HG03103 (cell line): ENCODE results near the gene THAP9.
"Not testable (repeated sequence)": the region's sequence is repeated elsewhere in the genome, so short reads cannot be mapped to it uniquely, and the experiment has no call there.

Experiments
- ATAC-seq: cut with Tn5 transposase; IDR thresholded peaks from one replicate; pipeline ENCODE4 v1.9.1; 2021; ENCODE audit warnings: low read depth; ENCODE audit not compliant: unreplicated experiment

The THAP9 gene

DNA sequence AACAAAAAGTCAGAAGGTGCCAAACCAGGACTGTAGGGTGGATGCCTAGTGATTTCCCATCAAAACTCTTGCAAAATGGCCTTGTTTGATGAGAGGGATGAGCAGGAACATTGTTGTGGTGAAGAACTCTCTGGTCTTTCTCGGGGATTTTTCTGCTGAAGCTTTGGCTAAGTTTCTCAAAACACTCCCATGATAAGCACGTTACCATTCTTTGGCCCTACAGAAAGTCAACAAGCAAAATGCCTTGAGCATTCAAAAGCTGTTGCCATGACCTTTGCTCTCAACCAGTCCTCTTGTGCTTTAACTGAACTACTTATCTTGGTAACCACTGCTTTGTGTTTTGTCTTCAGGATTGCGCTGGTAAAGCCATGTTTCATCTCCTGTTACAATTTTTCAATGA lies 6.6 kb upstream of the THAP9 start:
- no peak for ATAC-seq

DNA sequence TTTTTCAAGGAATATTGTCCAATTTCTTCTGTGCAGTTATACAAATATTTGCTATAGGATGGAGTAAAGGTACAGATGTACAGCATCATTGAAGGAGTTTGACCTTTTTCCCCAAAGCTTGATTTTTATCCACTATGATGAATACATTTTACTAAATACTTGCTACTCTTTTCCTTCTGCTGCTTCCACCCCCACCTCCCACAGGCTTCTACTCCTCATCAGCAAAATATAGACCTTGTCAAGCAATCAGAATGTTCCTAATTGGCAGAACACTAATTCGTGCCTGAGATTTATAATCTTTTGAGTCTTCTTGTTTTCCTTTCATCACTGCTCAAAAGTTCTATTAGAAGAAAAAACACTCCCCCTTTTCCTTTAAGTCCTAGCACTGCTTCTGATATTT lies 3.8 kb upstream of the THAP9 start:
- ATAC-seq = no peak

DNA sequence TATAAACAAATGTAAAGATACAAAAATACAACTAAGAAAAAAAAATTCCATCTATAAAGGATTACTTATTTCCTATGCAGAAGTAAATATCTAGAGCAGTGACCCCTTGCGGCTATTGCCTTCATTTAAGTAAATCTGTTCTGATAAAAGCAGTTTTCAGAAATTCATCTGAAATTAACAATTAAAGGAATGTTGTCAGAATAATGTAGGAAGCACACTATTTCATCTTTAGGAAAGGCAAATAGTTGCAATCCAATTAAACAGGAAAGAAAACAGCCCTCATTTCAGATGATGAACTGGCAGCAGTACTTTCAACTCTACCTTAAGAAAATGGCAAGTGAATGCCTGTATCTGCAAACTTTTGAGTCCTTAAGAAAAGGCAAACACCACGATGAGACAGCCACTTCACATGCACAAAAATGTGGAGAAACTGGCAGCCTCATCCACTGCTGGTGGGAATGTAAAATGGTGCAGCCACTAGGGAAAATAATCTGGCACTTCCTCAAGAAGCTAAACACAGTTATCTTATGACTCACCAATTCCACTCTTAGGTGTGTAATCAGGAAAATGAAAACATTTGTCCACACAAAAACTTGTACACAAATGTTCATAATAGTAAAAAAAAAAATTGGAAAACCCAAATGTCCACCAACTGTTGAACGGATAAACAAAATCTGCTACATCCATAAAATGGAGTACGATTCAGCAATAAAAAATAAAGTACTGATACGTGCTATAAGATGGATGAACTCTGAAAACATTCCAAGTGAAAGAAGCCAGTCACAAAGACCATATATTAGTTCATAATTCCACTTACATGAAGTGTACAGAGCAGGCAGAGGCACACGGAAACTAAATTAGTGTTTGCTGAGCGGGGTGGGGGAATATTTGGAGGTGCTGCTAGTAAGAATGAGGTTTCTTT lies 2.0 kb upstream of the THAP9 start:
- no peak for ATAC-seq

- ATAC-seq = no peak
These were observed 1.0 kb upstream of the THAP9 start for GRCh38 chr4:82899374-82900065.

DNA sequence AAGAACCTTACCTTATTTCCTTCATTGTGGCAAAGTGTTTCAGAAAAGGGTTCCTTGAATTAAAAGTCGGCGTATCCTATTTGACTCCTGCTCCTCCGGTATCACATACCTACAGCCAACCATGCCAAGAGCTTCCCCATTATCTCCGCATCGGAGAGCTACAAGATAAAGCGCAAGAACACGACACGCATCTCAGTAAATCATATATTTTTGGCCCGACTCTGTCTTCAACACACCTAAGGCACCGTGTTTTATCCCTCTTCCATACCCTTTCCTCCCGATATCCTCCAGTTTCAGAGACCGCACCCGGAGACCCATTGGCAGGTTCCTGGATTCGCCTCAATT lies 497 bp upstream of the THAP9 start:
- peak; percentile 3 for ATAC-seq

DNA sequence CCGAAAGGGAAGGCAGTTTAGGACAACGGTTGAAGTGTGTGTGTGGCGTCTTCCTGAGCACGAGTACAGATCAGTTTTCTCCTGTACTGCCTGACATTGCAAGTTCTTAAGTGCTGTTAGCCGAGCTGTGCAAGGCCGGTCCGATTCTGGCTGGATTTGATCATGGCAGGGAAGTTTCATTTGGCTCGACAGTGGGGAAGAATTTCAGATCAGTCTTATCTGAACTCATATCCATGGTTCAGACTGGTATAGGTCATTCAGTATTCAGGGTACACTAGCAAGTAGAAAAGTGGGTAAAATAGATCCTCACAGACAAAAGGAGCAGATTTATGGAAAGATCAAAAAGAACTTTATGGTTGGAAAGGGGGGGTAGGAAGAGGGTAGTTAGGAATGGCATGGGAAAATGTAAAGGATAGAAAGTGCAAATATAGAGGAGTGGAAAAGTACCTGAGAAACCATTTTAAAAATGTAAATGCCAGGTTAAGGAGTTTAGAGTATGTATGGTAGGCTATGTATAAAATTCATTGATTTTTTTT lies 716 bp downstream of the THAP9 start:
- ATAC-seq = no peak

DNA sequence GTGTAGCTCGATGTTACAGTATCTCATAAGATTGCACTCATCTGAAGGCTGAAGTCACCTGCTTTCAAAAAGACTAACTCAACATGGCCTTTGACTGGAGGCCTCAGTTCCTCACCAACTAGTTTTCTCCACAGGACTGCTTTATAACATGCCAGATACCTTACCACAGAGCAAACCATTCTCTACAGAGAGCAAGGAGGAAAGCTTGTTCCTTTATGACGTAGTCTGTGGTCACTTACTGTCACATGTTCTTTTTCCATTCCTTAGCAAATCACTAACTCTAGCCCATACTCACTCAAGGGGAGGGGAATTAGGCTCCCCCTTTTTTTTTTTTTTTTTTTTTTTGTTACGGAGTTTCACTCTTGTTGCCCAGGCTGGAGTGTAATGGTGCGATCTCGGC lies 3.2 kb downstream of the THAP9 start:
- ATAC-seq = no peak

DNA sequence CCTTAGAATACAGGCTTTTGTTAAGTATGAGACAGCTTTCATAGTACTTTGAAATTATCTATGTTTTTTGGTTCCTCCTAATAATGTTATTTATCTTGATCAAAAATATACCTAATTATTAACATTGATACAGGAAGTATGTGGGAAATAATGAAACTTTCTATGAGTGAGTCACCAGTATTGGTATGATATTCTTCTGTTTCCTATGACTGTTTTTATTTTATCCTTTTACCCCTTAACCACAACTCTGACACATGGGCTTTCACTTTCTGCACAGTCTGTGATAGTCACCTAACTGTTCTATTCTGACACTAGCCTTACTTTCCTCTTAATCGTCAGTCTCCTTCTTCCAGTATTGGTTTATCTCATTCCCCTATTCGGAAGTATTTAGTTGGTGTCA lies 4.7 kb downstream of the THAP9 start:
- peak; percentile 48 for ATAC-seq

DNA sequence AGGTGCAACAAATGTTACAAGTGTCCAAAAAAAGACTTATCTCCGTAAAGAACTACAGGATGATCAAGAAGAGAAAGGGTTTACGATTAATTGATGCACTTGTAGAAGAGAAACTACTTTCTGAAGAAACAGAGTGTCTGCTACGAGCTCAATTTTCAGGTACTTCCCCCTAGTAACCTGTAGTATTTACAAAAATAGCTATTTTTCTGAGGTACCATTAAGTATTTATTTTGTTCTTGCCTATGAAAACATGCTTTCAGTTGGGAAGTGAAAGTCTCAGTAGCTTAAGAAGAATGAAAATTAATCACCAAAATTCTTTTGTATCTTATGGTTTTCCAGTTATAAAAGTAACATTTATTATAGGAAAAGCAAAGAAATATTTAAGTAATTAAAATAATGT lies 5.9 kb downstream of the THAP9 start:
- ATAC-seq = peak; percentile 38

DNA sequence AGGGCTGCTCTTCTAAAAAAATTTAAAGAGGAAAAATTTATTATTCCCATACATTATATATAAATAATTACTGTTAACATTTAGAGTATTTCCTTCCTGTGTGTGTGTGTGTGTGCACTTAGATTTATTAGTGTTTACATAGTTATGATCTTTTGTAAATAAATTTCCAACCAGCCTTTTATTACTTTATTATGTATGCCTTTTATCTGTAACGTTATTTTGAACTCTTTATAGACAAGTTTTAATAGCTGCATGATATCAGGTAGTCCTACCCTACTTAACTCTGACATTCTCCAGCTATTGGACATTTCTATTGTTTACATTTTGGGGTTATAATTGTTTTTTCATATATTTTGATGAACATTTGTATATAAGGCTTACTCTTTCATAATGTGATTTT lies 8.8 kb downstream of the THAP9 start:
- no peak for ATAC-seq

DNA sequence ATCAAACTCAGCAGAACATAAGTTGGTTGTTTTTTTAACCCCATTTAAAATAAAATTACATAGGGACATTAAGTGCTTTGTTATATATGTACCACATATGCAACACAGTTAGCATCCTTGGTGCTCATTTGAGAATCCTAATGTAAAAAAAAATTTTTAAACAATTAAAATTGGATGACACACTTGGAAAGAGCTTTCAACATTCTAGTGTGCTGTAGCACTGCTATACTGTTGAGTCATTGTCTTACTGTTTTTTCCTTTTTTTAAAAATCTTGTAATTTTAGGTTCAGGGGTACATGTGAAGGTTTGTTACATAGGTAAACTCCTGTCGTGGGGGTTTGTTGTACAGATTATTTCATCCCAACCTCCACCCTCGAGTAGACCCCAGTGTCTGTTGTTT lies 12.8 kb downstream of the THAP9 start:
- ATAC-seq = no peak

DNA sequence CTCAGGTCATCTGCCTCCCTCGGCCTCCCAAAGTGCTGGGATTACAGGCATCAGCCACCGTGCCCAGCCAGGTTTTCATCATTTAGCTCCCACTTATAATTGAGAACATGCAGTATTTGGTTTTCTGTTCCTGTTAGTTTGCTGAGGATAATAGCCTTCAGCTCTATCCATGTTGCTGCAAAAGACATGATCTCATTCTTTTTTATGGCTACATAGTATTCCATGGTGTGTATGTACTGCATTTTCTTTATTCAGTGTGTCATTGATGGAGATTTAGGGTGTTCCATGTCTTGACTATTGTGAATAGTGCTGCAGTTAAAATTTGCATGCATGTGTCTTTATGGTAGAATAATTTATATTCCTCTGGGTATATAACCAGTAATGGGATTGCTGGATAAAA lies 13.4 kb downstream of the THAP9 start:
- not testable (repeated sequence) for ATAC-seq

- ATAC-seq = no peak
These were observed 17.6 kb downstream of the THAP9 start for GRCh38 chr4:82918091-82918490.

- no peak for ATAC-seq
These were observed 18.9 kb downstream of the THAP9 start for GRCh38 chr4:82919386-82919785.

- ATAC-seq = no peak
These were observed 21.3 kb downstream of the THAP9 start for GRCh38 chr4:82921795-82922194.

DNA sequence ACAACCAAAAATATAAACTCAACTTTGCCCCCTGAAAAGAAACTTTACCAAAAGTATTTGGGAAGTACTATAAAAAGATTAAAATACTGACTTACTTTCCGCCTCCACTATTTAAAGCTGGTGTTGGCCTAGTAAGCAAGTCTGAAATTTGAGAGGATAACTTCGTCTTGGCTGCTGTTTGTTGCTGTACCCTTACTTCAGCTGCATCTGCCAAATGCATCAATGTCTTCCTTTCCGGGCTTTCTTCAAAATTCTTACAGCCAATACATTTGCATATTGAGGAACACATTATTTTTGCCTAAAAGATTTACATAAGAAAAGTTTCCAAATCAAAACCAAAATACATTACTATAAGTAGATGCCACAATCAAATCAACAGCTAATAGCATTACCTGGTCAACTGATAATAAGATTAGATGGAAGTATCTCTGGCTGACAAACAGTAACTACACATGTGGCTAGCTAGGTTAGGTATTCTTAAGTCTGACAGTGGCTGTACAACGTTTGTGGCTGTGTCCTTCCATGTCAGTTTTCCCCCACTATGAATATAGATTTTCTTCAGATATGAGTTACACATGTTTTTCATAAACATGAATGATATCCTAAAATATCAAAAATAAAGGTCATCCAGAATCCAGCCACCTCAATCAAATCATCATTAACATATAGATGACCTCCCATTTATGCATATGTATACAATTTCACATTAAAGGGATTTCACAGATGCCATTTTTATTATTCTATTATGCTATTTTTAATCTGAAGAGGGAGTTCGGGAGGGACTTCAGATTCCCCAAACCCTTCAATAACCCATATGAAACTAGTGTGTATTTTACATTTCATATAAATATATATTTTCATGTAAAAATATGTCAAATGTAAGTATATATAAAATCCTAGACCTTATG lies 30.6 kb downstream of the THAP9 start:
- ATAC-seq = no peak

GRCh38 chr4:82934441-82934840 lies 33.9 kb downstream of the THAP9 start:
- ATAC-seq = no peak

GRCh38 chr4:82939414-82939813 lies 38.9 kb downstream of the THAP9 start:
- no peak for ATAC-seq

DNA sequence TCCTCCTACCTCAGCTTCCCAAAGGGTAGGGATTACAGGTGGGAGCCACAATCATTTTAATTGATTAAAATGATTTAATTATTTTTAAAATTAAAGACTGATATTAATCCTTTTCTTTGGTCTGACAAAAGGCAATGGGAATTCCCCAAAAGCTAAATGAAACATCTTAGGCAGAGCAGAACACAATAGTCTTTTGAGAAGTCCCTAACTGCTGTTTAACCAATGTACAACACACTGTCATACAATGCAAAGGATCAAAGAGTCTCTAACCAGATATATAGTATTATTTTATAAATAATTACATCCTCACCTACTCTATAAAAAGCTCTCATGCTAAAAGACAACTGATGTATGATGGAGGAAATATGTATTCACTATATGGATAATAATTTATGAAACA lies 47.0 kb downstream of the THAP9 start:
- ATAC-seq = no peak

DNA sequence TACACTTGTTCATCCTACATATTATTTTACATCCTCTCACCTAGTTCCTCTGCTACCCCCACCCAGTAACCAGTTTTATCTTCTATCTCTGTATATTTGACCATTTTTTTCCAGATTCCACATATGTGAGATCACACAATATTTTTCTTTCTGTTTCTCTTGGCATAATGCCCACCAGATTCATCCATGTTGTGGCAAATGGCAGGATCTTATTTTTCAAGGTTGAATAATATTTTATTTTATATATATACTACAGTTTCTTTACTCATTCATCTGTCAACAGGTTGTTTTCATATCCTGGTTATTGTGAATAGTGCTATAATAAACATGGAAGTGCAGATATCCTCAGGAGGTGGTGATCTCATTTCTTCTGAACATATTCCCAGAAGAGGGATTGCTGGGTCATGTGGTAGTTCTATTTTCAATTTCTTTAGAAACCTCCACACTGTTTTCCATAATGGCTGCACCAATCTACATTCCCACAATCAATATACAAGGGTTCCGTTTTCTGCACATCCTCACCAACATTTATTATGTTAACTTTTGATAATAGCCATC lies 48.2 kb downstream of the THAP9 start:
- ATAC-seq = no peak

DNA sequence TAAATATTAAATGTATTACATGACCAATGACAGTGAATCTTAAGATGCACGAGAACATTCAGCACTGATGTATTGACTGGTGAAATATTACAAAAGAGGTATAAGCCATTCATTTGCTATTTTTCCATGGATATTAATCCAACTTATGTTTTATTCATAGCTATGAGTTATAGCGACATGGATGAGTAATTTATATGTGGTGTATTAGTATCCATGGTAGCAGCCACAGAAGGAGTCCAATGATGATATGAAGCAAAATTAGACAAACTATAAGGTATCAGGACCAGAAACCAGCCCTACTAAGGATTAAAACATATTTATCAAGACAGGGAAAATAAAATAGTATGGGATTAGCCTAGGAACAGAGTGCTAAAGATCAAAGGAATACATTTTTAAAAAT lies 50.7 kb downstream of the THAP9 start:
- ATAC-seq = no peak
